Midbrain (tissue), 1 donor: ENCODE results near the gene IVD.

Experiments
- DNase-seq: peaks from one replicate; lab custom pipeline; 2025; lab: John Stamatoyannopoulos, UW

Gene IVD

DNA sequence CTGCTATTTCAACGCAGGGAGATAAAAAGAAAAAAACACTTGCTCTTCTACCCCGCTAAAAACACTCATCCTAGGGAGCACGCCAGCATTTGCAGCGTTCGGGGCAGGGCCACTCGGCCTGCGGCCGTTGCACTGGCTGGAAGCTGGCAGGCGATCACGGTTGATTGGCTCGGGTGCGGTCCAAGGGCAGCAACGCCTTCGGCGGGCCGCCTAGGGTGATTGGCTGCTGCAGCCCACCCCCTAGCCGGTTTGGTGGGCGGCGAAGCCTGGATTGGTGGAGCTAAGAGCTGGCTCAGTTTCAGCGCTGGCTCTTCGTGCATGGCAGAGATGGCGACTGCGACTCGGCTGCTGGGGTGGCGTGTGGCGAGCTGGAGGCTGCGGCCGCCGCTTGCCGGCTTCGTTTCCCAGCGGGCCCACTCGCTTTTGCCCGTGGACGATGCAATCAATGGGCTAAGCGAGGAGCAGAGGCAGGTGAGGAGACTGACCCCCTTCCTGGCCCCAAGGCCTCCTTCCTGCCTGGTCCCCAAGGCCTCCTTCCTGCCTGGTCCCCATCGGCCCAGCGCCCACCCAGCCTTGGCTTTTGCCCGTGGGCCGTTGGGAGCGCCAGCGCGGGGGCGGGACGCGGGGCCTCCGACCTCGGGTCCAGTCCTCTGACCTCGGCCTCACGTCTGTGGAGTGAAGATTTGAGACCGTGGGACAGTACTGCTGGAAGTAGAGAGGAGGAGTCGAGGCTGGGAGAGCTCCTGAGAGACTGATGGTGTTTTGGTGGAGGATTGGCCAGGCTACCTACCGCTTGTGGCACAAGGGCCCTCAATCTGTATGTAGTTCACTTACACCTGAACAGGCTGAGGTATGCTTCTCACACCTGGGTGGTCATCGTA is at the start of gene IVD:
IVD (plus strand) TSS at position 295 of the 881 bp plus-strand sequence; CDS start at position 328, 33 bp downstream.
- peak; percentile 98 for DNase-seq

DNA sequence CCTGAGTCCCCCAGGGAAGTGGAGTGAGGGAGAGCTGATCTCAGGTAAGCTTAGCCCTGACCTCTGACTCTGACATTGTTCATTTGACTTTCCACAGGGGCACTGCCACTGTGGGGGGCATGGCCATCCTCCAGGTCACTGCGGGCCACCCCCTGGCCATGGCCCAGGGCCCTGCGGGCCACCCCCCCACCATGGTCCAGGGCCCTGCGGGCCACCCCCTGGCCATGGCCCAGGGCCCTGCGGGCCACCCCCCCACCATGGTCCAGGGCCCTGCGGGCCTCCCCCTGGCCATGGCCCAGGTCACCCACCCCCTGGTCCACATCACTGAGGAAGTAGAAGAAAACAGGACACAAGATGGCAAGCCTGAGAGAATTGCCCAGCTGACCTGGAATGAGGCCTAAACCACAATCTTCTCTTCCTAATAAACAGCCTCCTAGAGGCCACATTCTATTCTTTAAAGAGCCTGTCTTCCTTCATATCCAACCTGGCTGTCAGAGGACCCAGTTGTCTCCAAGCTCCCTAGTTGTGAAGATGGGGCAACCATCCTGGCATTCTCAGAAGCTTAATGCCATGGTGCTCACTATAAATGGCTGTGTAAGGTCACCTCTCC is 49.5 kb upstream of the IVD start:
- DNase-seq: no peak

DNA sequence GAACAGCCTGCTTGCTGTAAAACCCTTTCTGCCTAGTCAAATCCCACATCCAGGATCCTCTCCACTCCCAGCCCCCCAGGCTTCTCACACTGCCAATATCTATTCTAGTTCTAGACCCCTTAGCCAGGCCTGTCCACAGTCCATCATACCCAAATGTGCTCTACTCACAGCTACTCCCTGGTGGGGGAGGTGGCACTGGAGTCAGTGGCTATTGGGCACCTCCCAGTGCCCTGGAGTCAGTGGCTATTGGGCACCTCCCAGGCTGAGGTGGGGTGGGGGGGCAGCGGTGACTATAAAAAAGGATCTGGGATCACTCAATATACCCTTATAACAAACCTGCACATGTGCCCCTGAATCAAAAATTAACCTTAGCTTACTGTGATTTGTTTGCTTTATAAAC is 48.3 kb upstream of the IVD start:
- no peak for DNase-seq

DNA sequence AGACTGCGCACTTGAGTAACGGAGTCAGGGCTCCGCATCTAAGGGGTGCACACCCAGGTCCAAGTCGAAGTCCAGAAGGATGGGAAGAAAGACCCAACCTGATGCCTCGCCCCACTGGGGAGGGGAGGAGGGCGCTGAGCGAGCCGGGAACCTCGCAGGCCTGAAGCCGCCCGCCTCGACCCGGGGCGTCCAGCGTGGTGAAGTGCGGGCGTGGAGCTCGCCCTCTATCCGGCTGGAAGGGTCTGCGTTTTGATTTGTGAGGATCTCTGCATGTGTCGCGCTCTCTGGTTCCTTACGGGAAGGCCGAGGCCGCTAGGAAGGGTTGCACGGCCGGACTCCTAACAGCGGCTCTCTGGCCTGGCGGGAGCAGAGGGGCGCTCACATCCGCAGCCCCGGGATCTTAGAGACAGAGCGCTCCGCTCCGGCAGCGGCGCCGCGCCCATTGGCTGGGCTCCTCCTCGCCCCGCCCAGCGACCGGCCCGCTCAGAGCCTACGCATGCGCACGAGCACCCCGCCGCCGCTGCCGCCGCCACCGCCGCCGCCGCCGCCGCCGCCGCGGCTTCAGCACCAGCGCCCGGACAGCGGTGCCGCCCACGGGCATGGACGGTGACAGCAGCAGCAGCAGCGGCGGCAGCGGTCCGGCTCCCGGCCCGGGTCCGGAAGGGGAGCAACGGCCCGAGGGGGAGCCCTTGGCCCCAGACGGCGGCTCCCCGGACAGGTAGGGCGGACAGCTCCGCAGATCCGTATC is 47.7 kb upstream of the IVD start, which contains the start of gene DISP2:
DISP2 (plus strand) TSS at position 497 of the 748 bp plus-strand sequence; CDS start at position 600, 103 bp downstream.
- DNase-seq: peak; percentile 85

DNA sequence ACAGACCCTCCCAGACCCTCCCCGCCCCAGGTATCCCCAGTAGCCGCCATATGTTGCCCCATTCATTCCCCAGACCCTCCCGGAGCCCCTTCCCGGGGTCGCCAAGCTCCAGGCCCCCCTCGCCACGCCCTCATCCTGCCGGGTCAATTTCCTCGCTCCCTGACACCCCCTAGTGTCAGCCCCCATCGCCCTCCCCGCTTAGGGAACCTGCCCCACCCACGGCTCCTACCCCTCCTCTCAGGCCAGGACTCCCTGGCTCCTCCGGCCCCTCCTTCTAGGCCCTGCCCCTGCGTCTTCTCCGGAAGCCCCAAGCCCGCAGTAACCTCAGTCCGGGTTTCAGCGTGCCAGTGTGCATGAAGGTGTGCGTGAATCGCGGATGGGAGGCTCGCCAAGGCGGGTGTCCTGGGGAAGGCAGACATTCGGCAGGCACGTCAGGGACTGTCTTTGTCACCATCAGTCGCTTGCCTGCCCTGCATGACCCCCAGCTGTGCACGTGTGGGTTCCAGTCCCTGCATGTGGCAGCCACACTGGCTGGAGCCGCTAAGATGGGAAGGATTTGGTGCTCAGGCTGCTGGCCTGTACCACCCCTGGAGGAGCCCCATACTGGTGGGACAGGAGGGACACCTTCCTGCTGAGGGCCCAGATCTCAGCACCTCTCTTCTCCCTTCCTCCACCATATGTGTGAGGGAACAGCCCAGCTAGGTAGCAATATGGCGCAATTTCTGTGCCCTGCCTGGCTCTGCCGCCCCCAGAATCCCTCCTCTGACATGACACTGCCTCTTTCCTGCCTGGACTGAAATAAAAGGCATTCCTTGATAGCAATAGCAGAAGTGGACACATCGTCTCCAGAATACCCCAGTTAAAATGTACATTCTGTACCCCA is 46.9 kb upstream of the IVD start:
- DNase-seq: no peak

DNA sequence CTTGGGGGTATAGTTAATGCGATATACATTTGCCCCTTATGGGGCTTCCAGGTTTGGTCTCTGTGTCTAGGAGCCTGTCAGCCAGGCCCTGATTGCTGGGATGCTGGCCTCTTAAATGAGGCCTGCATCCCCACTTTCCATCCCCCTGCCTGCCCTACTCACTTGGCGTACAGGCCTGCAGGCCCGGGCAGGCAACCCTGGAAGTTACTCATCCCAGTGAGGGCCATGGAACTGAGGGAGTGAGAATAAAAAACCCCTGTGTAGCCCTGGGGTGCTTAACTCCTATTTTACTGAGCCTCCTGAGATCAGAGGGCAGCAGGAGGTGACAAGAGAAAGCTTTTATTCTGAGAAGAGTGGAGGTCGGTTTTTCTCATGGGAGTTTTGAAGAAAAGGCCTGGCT is 45.6 kb upstream of the IVD start:
- DNase-seq: no peak

DNA sequence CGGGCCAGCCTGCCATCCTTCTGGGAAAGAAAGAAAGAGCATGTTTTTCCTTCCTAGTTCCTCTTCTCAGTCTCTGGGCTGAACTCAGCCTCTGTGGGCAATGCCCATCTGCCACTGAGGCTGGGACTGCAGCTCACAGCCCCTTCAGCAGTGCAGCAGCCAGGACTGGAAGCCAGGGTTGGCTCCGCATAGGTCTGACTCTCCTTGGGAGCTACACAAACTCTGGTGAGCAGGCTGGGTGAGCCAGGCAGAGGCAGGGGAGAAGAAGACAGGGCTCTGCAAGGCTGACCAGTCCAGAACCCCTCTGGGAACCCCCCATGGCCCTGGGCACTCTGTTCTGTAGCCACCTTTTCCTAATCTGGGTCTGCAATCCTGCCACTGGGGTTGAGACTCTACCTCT is 44.0 kb upstream of the IVD start:
- DNase-seq: no peak

DNA sequence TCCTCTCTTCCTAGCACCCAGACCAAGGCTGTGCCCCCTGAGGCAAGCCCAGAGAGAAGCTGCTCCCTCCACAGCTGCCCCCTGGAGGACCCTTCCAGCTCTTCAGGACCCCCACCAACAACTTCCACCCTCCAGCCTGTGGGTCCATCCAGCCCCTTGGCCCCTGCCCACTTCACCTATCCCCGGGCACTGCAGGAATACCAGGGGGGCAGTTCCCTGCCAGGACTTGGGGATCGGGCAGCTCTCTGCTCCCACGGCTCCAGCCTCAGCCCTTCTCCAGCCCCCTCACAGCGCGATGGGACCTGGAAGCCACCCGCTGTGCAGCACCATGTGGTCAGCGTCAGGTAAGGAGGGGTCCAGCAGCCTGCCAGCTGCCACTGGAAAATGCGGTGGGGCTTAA is 42.0 kb upstream of the IVD start:
- DNase-seq: no peak

DNA sequence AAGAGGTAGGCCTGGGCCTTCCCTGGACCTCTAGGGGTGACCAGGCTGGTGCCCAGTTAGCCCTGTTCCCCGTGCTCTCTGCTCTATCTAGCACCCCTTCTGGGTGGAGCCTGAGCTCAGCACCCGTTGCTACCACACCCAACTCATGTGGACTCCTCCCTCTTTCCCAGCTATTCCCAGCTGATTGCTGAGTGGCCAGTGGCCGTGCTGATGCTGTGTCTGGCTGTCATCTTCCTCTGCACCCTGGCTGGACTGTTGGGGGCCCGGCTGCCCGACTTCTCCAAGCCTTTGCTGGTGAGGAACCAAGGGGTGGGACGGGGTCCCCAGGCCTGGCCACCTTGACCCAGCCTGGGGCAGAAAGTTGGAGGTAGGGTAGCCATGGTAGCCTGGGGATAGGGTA is 41.3 kb upstream of the IVD start:
- DNase-seq: no peak

DNA sequence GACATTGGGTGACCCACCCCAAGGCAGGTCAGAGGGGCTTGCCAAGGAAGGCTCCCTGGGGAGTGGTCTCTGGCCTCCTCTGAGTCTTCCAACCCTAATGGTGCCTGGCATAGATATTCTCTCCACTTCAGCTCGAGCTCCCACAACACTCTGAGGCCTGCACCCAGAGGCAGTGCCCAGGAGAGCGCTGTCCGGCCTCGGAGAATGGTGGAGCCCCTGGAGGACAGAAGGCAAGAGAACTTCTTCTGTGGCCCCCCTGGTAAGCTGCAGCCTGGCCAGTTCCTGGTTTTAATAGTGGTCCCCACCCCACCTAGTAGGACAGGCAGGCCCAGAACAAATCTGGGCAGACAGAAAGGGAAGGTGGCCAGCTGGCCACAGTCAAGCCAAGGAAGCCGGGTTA is 40.6 kb upstream of the IVD start:
- DNase-seq: no peak

DNA sequence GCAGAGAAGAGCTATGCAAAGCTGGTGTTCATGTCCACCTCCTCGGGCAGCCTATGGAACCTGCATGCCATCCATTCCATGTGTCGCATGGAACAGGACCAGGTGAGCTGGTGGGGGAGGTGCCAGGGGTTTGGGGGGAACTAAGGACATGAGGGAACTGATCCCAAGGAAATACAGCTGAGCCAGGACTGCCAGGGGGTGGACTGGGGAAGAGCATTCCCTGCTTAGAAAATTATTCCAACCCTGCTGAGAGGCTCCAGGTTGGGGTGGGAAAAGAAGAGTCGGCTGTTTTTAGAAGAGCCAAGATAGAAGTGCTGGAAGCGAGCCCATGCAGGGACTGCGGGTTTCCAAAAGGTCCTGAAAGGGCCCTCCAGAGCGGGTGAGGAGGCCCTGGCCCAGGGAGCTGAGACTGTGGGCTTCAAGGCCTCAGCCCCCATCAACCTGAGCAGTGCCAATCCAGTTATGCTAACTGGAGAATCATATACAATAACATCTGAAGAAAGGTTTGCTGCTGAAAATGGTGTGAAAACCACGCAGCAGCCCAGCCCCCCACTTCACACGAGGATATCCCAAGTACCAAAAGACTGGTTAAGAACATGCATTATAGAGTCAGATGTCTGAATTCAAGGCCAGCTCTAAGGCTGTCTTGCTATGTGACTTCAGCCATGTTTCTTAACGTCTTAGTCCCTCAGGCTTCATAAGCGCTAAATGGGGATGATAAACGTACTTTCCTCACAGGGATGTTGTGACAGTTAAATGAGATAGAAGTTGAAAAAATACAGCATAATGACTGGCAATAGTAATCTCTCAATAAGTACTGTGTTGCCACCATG is 39.8 kb upstream of the IVD start:
- no peak for DNase-seq

DNA sequence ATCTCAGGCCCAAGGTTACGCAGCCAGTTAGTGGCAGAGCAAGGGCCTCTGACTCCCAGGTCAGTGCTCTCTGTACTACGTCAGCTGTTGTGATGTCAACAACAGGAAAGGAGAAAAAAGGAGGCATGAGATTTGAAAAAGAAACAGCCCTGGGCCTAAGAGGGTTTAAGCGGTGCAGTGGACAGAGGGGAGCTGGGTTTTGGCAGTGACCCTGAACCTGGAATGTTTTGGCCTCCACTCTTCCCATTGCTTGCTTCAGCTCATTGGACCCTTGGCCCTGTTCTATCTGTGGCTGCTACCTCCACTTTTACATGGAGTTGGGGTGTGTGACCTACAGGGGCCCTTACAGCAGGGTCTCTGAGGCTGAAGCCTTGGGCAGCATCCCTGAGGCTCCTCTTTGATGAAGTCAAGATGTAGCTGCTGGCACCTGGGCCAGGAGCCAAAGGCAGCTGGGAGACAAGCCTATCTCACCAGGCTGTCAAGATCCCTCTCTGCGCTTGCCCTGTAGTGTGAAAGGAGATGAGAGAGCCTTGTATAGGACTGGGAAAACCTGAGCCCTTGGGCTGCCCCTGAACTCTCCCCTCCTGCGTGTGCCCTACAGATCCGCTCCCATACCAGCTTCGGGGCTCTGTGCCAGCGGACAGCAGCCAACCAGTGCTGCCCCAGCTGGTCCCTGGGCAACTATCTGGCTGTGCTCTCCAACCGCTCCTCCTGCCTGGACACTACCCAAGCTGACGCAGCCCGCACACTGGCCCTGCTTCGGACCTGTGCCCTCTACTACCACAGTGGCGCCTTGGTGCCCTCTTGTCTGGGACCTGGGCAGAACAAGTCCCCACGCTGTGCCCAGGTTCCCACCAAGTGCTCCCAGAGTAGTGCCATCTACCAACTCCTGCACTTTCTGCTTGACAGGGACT is 38.9 kb upstream of the IVD start:
- DNase-seq: peak; percentile 47

DNA sequence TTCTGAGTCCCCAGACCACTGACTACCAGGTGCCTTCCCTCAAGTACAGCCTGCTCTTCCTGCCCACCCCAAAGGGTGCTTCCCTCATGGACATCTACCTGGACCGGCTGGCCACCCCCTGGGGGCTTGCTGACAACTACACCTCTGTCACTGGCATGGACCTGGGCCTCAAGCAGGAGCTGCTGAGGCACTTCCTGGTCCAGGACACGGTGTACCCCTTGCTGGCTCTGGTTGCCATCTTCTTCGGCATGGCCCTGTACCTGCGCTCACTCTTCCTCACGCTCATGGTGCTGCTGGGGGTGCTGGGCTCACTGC is 38.3 kb upstream of the IVD start:
- DNase-seq: no peak

DNA sequence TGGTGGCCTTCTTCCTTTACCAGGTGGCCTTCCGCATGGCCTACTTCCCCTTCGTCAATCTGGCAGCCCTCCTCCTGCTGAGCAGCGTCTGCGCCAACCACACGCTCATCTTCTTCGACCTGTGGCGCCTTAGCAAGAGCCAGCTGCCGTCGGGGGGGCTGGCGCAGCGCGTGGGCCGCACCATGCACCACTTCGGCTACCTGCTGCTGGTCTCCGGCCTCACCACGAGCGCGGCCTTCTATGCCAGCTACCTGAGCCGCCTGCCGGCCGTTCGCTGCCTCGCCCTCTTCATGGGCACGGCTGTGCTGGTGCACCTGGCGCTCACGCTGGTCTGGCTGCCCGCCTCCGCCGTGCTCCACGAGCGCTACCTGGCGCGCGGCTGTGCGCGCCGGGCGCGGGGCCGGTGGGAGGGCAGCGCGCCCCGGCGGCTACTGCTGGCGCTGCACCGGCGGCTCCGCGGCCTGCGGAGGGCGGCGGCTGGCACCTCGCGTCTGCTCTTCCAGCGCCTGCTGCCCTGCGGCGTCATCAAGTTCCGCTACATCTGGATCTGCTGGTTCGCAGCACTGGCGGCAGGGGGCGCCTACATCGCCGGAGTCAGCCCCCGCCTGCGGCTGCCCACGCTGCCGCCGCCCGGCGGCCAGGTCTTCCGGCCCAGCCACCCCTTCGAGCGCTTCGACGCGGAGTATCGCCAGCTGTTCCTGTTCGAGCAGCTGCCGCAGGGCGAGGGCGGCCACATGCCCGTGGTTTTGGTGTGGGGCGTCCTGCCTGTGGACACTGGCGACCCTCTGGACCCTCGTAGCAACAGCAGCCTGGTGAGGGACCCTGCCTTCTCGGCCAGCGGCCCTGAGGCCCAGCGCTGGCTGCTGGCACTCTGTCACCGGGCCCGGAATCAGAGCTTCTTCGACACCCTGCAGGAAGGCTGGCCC is 37.6 kb upstream of the IVD start:
- peak; percentile 75 for DNase-seq

DNA sequence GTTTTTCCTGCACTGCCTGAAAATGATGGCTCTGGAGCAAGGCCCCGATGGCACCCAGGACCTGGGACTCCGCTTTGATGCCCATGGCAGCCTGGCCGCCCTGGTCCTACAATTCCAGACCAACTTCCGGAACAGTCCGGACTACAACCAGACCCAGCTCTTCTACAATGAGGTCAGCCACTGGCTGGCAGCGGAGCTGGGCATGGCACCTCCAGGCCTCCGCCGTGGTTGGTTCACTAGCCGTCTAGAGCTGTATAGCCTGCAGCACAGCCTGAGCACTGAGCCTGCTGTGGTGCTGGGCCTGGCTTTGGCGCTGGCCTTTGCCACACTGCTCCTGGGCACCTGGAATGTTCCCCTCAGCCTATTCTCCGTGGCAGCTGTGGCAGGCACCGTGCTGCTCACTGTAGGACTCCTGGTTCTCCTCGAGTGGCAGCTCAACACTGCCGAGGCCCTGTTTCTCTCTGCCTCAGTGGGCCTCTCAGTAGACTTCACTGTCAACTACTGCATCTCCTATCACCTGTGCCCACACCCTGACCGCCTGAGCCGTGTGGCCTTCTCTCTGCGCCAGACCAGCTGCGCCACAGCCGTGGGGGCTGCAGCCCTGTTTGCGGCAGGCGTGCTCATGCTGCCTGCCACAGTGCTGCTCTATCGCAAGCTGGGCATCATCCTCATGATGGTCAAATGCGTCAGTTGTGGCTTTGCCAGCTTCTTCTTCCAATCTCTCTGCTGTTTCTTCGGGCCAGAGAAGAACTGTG is 36.7 kb upstream of the IVD start:
- DNase-seq: no peak

DNA sequence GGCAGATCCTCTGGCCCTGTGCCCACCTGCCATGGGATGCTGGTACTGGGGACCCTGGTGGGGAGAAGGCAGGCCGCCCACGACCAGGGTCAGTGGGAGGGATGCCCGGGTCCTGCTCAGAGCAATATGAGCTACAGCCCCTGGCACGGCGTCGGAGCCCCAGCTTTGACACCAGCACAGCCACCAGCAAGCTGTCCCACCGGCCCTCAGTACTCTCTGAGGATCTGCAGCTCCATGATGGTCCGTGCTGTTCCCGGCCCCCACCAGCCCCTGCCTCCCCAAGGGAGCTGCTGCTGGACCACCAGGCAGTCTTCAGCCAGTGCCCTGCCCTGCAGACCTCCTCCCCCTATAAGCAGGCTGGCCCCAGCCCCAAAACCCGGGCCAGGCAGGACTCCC is 36.1 kb upstream of the IVD start:
- no peak for DNase-seq

DNA sequence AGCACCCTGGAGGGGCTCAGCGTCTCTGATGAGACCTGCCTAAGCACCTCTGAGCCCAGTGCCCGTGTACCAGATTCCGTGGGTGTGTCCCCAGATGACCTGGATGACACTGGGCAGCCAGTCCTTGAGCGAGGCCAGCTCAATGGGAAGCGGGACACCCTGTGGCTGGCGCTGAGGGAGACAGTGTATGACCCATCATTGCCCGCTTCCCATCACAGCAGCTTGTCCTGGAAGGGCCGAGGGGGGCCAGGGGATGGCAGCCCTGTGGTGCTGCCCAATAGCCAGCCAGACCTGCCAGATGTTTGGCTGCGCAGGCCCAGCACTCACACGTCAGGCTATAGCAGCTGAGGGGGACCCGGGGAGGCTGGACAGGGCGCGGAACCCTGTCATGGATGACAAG is 35.6 kb upstream of the IVD start:
- no peak for DNase-seq

DNA sequence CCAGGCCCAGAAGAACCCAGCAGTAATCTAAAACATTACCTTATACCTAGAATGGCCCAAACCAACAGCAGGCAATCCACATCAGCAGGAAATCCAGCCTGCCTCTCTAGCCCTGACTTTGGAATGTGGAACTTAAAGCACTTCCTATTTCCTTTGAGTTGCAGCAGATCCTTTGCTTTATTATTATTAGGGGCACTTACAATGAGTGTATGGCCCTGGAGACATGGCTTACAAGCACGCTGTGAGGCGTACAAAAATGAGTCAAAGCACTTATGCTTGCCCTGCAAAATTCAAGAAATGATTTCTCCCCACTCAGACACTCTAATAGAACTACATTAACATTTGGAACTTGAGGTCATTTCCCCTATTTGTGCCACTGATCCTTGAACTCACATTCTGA is 32.6 kb upstream of the IVD start:
- DNase-seq: no peak
